GM23338 (cell line): ENCODE measurements around the gene ZNF80. TPM values are rescaled to one million over a fixed set of nuclear protein-coding genes. Genes with fewer than 3 reads are reported as not detected.

ENCODE experiments used
- polyA plus RNA-seq: library from polyadenylated mRNA; unstranded; fragments of >200 nt; fragmentation: Nextera tagmentation; extraction: Ambion mirVana; gene quantifications from 2 replicates; pipeline ENCODE4 v1.2.1, GENCODE V29; 2016
- total RNA-seq: library from RNA; depleted of rRNA; stranded (reverse); fragments of >200 nt; shearing (Covaris generic); gene quantifications from 2 replicates; pipeline ENCODE4 v1.2.3, GENCODE V29; 2014; rRNA removed

Gene ZNF80
- total and polyA plus RNA-seq, 2 experiments from 2014 or later: not detected

Other genes with a start within 250 kb of the ZNF80 start
- 0.89 and 2.0 TPM in 2 replicates for gene CCDC191, start 181.1 kb downstream of the ZNF80 start, total RNA-seq
- 1.5 and 2.9 TPM in 2 replicates for gene CCDC191, start 181.1 kb downstream of the ZNF80 start, polyA plus RNA-seq
- 49.4 and 66.5 TPM in 2 replicates for gene QTRT2, start 180.8 kb downstream of the ZNF80 start, total RNA-seq
- 32.3 and 37.9 TPM in 2 replicates for gene QTRT2, start 180.8 kb downstream of the ZNF80 start, polyA plus RNA-seq
- gene DRD3, start 58.5 kb downstream of the ZNF80 start, total RNA-seq: 0.21 and 0.70 TPM in 2 replicates
- 0.65 TPM in 1 of 2 replicates, not detected in the other for gene DRD3, start 58.5 kb downstream of the ZNF80 start, polyA plus RNA-seq
- 0.07 TPM in 1 of 2 replicates, not detected in the other for gene TIGIT, start 56.5 kb upstream of the ZNF80 start, total RNA-seq
- 0.07 and 0.50 TPM in 2 replicates for gene TIGIT, start 56.5 kb upstream of the ZNF80 start, polyA plus RNA-seq